Measurements from ENCODE around the gene ZNF763. TPM values are rescaled to one million over a fixed set of nuclear protein-coding genes. Genes with fewer than 3 reads are reported as not detected.
A peak's percentile ranks its signal among the peaks of the same experiment; 100 is the strongest.
"Not testable (repeated sequence)": the region's sequence is repeated elsewhere in the genome, so short reads cannot be mapped to it uniquely, and the experiment has no call there.

ZNF763 gene
- total RNA-seq, 1 donor = 1.6 TPM

DNA sequence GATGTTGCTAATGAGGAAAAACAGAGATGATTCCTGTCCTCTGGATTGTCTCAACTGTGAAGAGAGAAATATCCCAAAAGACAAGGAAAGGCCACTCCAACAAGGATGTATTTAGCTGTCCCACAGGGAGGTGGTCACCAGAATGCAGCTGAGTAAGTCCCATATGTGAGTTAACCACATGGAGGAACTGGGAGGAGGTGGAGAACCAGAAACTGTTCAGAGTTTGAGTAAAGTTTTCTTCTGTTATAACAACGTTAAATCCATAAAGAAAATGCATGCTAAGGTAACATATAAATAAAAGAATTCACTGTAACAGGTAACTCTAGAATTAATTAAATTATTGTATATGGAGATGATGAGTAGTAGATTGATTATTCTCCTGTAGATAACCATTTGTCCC lies 5.3 kb downstream of the ZNF763 start:
- no peak for DNase-seq (ENCODE audit: low read depth in 2 of 3, low spot score in 2 of 3)

DNA sequence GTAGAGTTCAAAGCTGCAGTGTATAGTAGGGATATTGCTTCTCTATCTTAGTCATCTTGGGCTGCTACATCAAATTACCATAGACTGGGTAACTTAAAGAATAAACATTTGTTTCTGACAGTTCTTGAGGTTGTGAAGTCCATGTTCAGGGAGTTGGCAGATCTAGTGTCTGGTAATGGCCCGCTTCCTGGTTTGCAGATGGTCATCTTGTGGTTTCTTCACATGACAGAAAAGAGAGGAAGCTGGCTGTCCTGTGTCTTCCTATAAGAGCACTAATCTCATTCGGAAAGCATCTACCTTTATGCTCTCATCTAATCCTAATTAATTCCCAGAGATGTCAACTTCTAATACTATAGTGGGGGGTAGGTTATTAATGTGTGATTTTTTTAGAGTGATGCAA lies 6.2 kb downstream of the ZNF763 start:
- DNase-seq (ENCODE audit: low read depth in 2 of 3, low spot score in 2 of 3) = no peak

DNA sequence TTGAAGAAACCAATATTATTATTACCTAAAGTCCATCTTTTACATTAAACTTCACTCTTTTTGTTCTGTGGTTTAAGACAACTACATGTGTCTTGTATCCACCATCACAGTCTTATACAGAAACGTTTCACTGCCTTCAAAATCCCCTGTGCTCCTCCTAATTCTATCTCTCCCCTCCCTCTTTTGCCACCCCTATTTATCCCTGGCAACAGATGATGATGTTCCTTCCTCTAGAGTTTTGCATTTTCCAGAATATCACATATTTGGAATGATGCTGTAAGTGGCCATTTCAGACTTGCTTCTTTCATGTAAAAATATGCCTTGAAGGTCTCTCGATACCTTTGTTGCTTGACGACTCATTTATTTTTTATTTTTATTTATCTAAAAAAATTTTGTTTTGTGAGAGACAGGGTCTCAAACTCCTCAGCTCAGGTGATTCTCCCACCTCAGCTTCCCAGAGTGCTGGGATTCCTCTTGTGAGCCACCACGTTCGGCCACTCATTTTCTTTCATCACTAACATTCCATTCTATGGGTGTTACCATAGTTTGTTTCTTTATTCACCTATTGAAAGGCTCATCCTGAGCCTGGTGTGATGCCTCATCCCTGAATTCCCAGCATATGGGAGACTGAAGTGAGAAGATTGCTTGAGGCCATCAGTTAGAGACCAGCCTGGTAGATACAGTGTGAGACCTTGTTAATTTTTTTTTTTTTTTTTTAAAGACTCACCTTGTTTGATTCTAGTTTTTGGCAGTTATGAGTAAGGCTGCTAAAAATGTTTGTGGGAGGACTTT lies 8.4 kb downstream of the ZNF763 start:
- no peak for DNase-seq (ENCODE audit: low read depth in 2 of 3, low spot score in 2 of 3)

GRCh38 chr19:11978492-11979100 lies 13.8 kb downstream of the ZNF763 start:
- no peak for DNase-seq (ENCODE audit: low read depth in 2 of 3, low spot score in 2 of 3)

DNA sequence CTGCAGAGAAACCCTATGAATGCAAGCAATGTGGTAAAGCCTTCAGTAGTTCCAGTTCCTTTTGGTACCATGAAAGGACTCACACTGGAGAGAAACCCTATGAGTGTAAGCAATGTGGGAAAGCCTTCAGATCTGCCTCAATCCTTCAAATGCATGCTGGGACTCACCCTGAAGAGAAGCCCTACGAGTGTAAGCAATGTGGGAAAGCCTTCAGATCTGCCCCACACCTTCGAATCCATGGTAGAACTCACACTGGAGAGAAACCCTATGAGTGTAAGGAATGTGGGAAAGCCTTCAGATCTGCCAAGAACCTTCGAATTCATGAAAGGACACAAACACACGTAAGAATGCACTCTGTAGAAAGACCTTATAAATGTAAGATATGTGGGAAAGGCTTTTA lies 14.7 kb downstream of the ZNF763 start:
- DNase-seq (ENCODE audit: low read depth in 2 of 3, low spot score in 2 of 3) = no peak

- DNase-seq (ENCODE audit: low read depth in 2 of 3, low spot score in 2 of 3) = no peak
Measured at GRCh38 chr19:11982526-11982925, 17.7 kb downstream of the ZNF763 start.

GRCh38 chr19:11984986-11985385 lies 20.1 kb downstream of the ZNF763 start:
- DNase-seq (ENCODE audit: low read depth in 2 of 3, low spot score in 2 of 3) = peak in 2 of 3 donors; percentile 20 to 36

- no peak for DNase-seq (ENCODE audit: low read depth in 2 of 3, low spot score in 2 of 3)
Measured at GRCh38 chr19:11986754-11987153, 21.9 kb downstream of the ZNF763 start.

DNA sequence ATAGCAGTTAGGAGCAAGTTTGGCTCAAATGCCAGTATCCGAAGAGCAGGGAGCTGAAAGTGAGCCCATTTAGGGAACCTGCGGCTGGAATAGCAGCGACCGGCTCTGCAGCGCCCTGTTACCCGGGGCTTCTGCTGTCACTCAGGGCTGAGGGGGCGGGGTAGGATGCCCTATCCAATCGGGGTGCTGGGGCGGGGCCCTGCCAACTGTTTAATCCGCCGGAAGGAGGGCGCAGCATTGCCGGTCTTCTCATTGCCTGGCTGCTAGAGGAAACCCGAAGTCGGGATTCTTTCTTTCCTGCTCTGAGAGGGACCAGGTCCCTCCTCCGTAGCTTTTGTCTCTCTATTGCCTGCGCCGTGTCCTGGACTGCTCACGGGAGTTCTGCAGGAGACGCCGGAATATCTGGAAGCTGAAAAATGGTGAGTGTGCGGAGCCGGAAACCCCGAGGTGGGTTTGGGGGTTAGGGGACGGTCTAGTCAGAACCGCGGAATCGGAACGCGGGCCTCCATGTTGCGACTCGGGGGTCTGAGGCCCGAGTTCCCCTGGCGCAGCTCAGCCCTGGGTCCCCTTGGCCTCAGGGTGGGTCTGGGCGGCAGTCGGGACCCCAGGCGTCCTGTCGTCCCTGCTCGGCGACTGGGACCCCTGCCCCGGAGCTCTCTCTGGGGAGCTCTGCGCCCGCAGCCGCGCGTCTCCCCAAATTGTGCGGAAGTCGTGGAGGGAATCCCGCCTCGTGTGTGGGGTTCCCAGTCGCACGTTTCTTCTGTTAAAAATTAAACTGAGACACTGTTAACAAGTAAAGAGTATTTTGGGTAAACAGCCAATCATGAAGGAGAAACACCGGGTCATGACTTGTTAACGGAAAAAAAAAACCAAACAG lies 22.8 kb downstream of the ZNF763 start:
- DNase-seq (ENCODE audit: low read depth in 2 of 3, low spot score in 2 of 3) = peak; percentile 58 to 98 (median 95)

- no peak for DNase-seq (ENCODE audit: low read depth in 2 of 3, low spot score in 2 of 3)
Measured at GRCh38 chr19:11989112-11989456, 24.2 kb downstream of the ZNF763 start.

- DNase-seq (ENCODE audit: low read depth in 2 of 3, low spot score in 2 of 3) = not testable (repeated sequence)
Measured at GRCh38 chr19:11991921-11992320, 27.1 kb downstream of the ZNF763 start.

- DNase-seq (ENCODE audit: low read depth in 2 of 3, low spot score in 2 of 3) = no peak
Measured at GRCh38 chr19:11995174-11995573, 30.3 kb downstream of the ZNF763 start.

DNA sequence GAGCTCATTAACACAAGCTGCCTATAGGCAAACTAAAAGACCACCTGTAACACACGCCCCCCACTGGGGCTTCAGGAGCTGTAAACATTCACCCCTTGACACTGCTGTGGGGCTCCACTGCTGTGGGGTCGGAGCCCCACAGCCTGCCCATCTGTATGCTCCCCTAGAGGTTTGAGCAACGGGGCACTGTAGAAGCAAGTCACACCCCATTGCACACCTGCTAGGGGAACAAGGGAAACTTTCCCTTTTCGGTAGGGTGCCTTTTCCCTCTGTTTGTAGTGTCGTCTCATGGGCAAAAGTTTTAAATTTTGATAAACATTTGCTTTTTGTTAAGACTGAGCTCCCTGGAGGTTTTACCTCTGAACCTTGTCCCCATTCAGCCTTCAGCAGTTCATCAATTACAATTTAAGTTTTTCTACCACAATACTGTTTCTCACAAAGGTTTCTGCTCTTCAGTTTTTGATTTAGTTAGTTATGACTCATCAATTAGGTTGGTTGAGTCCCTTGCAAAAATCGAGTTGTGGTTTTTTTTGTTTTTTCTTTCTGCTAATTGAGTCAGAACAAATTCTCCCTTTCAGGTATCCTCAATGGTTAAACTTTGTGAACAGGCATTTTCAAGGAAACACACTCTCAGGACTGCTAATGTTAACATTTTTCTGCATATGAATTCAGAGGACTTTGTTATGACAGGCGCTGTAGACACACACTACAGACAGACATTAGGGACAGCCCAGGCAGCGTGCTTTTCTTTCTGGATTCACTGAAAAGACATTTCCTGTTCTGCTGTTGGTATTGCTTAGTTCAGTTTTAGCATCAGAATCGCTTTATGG lies 35.5 kb downstream of the ZNF763 start:
- no peak for DNase-seq (ENCODE audit: low read depth in 2 of 3, low spot score in 2 of 3)

DNA sequence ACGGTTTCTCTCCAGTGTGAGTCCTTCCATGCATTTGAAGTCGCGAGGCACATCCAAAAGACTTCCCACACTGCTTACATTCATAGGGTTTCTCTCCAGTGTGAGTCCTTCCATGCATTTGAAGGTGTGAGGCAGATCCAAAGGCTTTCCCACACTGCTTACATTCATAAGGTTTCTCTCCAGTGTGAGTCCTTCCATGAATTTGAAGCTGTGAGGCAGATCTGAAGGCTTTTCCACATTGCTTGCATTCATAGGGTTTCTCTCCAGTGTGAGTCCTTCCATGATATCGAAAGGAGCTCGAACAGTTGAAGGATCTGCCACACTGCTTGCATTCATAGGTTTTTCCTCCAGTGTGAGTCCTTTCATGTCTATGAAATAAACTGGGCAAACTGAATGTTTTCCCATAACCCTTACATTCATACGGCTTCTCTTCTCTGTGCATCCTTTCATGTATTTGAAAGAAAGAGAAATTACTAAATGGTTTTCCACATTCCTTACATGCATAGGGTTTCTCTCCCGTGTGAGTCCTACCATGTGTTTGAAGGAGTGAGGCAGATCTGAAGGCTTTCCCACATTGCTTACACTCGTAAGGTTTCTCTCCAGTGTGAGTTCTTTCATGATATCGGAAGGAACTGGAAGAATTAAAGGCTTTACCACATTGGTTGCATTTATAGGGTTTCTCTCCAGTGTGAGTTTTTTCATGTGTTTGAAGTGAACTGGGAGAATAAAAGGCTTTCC lies 50.3 kb downstream of the ZNF763 start:
- DNase-seq (ENCODE audit: low read depth in 2 of 3, low spot score in 2 of 3) = peak in 1 of 3 donors; percentile 22

DNA sequence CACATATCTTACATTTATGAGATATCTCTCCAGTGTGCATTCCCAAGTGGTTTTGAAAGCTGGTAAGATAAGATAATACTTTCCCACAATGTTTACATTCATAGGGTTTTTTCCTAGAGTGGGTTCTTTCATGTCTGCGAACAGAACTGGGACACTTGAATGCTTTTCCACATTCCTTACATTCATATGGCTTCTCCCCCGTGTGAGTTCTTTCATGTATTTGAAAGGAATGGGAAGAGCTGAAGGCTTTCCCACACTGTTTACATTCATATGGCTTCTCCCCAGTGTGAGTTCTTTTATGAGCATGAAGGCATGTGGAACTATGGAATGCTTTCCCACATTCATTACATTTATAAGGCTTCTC lies 50.9 kb downstream of the ZNF763 start:
- DNase-seq (ENCODE audit: low read depth in 2 of 3, low spot score in 2 of 3) = no peak

Small RNAs within 50 kb of the gene (small RNA-seq; reads per million reads assigned to genes)
- gene RNA5SP464 (not detected), gene RNA5SP465 (not detected)

Other genes starting within 250 kb of the ZNF763 start
- gene ZNF823, start 226.1 kb upstream of the ZNF763 start, total RNA-seq = 4.8 TPM
- 4.6 TPM for gene ZNF441, start 198.0 kb upstream of the ZNF763 start, total RNA-seq
- gene ZNF491, start 166.5 kb upstream of the ZNF763 start, total RNA-seq = 1.9 TPM
- gene ZNF440, start 150.8 kb upstream of the ZNF763 start, total RNA-seq = 5.7 TPM
- 20.2 TPM for gene ZNF439, start 116.3 kb upstream of the ZNF763 start, total RNA-seq
- 14.5 TPM for gene ZNF69, start 77.3 kb upstream of the ZNF763 start, total RNA-seq
- gene ZNF700, start 39.9 kb upstream of the ZNF763 start, total RNA-seq = 4.3 TPM
- 1.3 TPM for gene ZNF433, start 70.6 kb downstream of the ZNF763 start, total RNA-seq
- under 0.01 TPM for gene ZNF878, start 87.9 kb downstream of the ZNF763 start, total RNA-seq
- 9.4 TPM for gene ZNF844, start 99.7 kb downstream of the ZNF763 start, total RNA-seq
- 3.5 TPM for gene ZNF20, start 175.3 kb downstream of the ZNF763 start, total RNA-seq
- 5.4 TPM for gene ZNF625, start 191.7 kb downstream of the ZNF763 start, total RNA-seq
- gene ZNF136, start 198.1 kb downstream of the ZNF763 start, total RNA-seq = 7.8 TPM